Globus pallidus (tissue), 1 donor: ENCODE results near the gene DHCR24.

ENCODE experiments used
- DNase-seq: peaks from one replicate; pipeline ENCODE4 v3.0.0-alpha.2; 2015; ENCODE audit warnings: low spot score

The DHCR24 gene

GRCh38 chr1:54864460-54865208, 22.4 kb downstream of the DHCR24 start:
- DNase-seq = no peak

GRCh38 chr1:54863267-54863665, 23.7 kb downstream of the DHCR24 start:
- no peak for DNase-seq

GRCh38 chr1:54861070-54861761, 25.8 kb downstream of the DHCR24 start:
- DNase-seq = no peak

GRCh38 chr1:54859700-54860391, 27.1 kb downstream of the DHCR24 start:
- no peak for DNase-seq

- no peak for DNase-seq
These were observed 29.0 kb downstream of the DHCR24 start for GRCh38 chr1:54857746-54858561.

GRCh38 chr1:54857141-54857540, 29.9 kb downstream of the DHCR24 start:
- no peak for DNase-seq

- DNase-seq = no peak
These were observed 32.5 kb downstream of the DHCR24 start for GRCh38 chr1:54854381-54855020.

GRCh38 chr1:54853793-54854370, 33.1 kb downstream of the DHCR24 start:
- no peak for DNase-seq

GRCh38 chr1:54853096-54853792, 33.8 kb downstream of the DHCR24 start:
- DNase-seq = no peak

GRCh38 chr1:54851936-54852524, 35.0 kb downstream of the DHCR24 start:
- no peak for DNase-seq

- no peak for DNase-seq
These were observed 35.6 kb downstream of the DHCR24 start for GRCh38 chr1:54851406-54851805.

- no peak for DNase-seq
These were observed 36.3 kb downstream of the DHCR24 start for GRCh38 chr1:54850737-54851136.

- DNase-seq = peak; percentile 64
These were observed 36.8 kb downstream of the DHCR24 start for GRCh38 chr1:54850069-54850730.

GRCh38 chr1:54849219-54850068, 37.6 kb downstream of the DHCR24 start:
- DNase-seq = no peak

GRCh38 chr1:54848134-54848948, 38.7 kb downstream of the DHCR24 start:
- DNase-seq = no peak

GRCh38 chr1:54846716-54847284, 40.2 kb downstream of the DHCR24 start:
- DNase-seq = no peak

- DNase-seq = no peak
These were observed 40.7 kb downstream of the DHCR24 start for GRCh38 chr1:54846301-54846700.
